Uterus (tissue), 4 donors: Measurements from ENCODE around the gene ADAMTS12. TPM values are rescaled to one million over a fixed set of nuclear protein-coding genes. Genes with fewer than 3 reads are reported as not detected.

Experiments
- DNase-seq, 2 donors: peaks; one replicate each; pipeline ENCODE4 v3.0.0-alpha.2; 2019 to 2020
- H3K27ac ChIP-seq, 2 donors: fragments of 200-600 bp; sonication (generic); 1 replicate in 1 of 2; 2 replicates in 1 of 2; pipeline ENCODE4 v1.5.1; 2016 to 2018
- H3K27me3 ChIP-seq, 2 donors: fragments of 200-600 bp; sonication (generic); one replicate each; pipeline ENCODE4 v1.5.1; 2018 to 2019; ENCODE audit warnings: control low read depth in 1 of 2
- H3K36me3 ChIP-seq, 2 donors: fragments of 200-600 bp; sonication (generic); one replicate each; pipeline ENCODE4 v1.5.1; 2019; ENCODE audit warnings: control low read depth in 1 of 2
- H3K4me1 ChIP-seq, 2 donors: fragments of 200-600 bp; sonication (generic); one replicate each; pipeline ENCODE4 v1.5.1; 2018 to 2019; ENCODE audit warnings: control low read depth in 1 of 2
- H3K4me3 ChIP-seq, 2 donors: fragments of 200-600 bp; sonication (generic); 1 replicate in 1 of 2; 2 replicates in 1 of 2; pipeline ENCODE4 v1.5.1; 2018 to 2019; ENCODE audit warnings: mild to moderate bottlenecking in 1 of 2
- H3K9me3 ChIP-seq, 2 donors: fragments of 200-600 bp; sonication (generic); one replicate each; pipeline ENCODE4 v1.5.1; 2019; ENCODE audit warnings: control low read depth in 1 of 2
- POLR2A ChIP-seq, 2 donors: fragments of 450-650 bp; IDR thresholded peaks; one replicate each; pipeline ENCODE4 v1.6.1; 2016; ENCODE audit warnings: antibody characterized with exemption in 2 of 2, mild to moderate bottlenecking in 1 of 2, moderate library complexity in 1 of 2
- intact Hi-C: fragments of 100-400 bp; cut with DNase I; formaldehyde crosslinking; loops from one replicate; pipeline ENCODE4 v1.15.1; 2023; ENCODE audit warnings: low total_unique reads
- total RNA-seq, 4 donors: library from RNA; depleted of rRNA in 3 of 4; stranded (reverse); fragments of >200 nt in 3 of 4; gene quantifications; one replicate each; pipeline versions ENCODE4 v1.1.0 to v1.2.4, GENCODE V29; 2014 to 2023
- TF ChIP-seq, protein P1 (sequence below), 4 experiments: fragments of 200-600 bp in 2 of 4; fragments of 450-650 bp in 2 of 4; sonication (generic) in 2 of 4; IDR thresholded peaks; one replicate each; pipeline ENCODE4 v1.5.1; 2016 to 2019; ENCODE audit warnings: antibody characterized with exemption in 4 of 4, mild to moderate bottlenecking in 2 of 4, moderate library complexity in 1 of 4
- donor health status: DM: yes; HTN: yes; CAD: no.

ADAMTS12 gene
- total RNA-seq, 4 donors from 2014 or later, result 0.51 to 37.5 (median 15.6) TPM

DNA sequence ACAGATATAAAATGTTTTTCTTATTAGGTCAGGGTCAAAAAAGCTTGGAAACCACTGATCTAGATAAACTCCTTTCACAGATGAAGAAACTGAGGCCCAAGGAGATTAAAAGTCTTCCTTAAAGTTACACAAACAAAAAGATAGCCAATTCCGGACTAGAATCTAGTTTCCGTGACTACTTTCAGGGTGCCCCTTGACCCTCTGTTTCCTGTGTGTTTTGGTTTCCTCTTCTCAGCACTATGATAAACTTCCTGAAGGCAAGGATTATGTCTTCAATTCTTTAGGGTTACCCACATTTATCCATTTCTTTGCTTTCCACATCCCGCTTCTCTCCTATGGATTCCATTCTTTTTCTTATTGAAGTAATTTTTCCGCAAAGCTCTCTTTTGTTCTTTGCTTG is 83.1 kb downstream of the ADAMTS12 start:
- no peak for DNase-seq
- H3K36me3 ChIP-seq, result no peaks in the 10 kb centered on the region
- no peak overlapping the region for H3K4me3 ChIP-seq
- no peak for TF ChIP-seq POLR2A (IDR thresholded peaks at IDR 0.05)
- TF ChIP-seq, protein P1, sequence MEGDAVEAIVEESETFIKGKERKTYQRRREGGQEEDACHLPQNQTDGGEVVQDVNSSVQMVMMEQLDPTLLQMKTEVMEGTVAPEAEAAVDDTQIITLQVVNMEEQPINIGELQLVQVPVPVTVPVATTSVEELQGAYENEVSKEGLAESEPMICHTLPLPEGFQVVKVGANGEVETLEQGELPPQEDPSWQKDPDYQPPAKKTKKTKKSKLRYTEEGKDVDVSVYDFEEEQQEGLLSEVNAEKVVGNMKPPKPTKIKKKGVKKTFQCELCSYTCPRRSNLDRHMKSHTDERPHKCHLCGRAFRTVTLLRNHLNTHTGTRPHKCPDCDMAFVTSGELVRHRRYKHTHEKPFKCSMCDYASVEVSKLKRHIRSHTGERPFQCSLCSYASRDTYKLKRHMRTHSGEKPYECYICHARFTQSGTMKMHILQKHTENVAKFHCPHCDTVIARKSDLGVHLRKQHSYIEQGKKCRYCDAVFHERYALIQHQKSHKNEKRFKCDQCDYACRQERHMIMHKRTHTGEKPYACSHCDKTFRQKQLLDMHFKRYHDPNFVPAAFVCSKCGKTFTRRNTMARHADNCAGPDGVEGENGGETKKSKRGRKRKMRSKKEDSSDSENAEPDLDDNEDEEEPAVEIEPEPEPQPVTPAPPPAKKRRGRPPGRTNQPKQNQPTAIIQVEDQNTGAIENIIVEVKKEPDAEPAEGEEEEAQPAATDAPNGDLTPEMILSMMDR (IDR thresholded peaks at IDR 0.05), result no peak
- H3K27ac ChIP-seq, result no peak overlapping the region
- H3K4me1 ChIP-seq, result no peaks in the 10 kb centered on the region
- H3K27me3 ChIP-seq, result no peaks in the 10 kb centered on the region
- intact Hi-C loops, result no loop called here
- H3K9me3 ChIP-seq, result no peaks in the 10 kb centered on the region

DNA sequence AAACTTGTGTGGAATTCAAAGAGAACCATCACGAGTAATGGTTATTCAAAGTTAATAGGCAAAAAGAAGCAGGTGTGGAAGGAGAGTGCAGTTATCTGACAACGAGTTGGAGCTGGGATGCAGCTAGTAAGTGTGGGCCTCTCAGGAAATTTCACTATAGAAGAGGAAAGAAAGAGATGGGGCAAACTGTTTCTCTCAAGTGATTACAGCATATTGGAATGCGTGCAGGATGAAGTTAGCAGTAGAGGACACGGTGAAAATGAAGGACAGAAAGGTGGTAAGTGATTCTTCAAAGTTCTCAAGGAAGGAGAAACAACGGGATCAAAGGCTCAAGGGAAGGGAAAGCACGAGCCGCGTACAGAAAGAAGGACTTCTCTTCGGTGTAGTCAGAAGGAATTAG is 84.0 kb downstream of the ADAMTS12 start:
- no peak for DNase-seq
- Histone ChIP-seq H3K36me3 (no peaks in the 10 kb centered on the region), H3K9me3 (no peaks in the 10 kb centered on the region), H3K4me1 (no peaks in the 10 kb centered on the region), H3K27me3 (no peaks in the 10 kb centered on the region), H3K4me3 (no peak overlapping the region), H3K27ac (no peak overlapping the region)
- TF ChIP-seq POLR2A (IDR thresholded peaks at IDR 0.05), result no peak
- TF ChIP-seq, protein P1 (IDR thresholded peaks at IDR 0.05), result no peak
- intact Hi-C loops, result no loop called here

- Histone ChIP-seq H3K4me3 (no peak overlapping the region), H3K36me3 (no peaks in the 10 kb centered on the region), H3K27ac (no peak overlapping the region), H3K9me3 (no peaks in the 10 kb centered on the region), H3K4me1 (no peaks in the 10 kb centered on the region), H3K27me3 (no peaks in the 10 kb centered on the region)
- no peak for DNase-seq
- TF ChIP-seq POLR2A (IDR thresholded peaks at IDR 0.05), result no peak
- TF ChIP-seq, protein P1 (IDR thresholded peaks at IDR 0.05), result no peak
- intact Hi-C loops, result no loop called here
Observed at GRCh38 chr5:33806738-33807442, 84.9 kb downstream of the ADAMTS12 start.

- Histone ChIP-seq H3K4me3 (no peak overlapping the region), H3K4me1 (no peaks in the 10 kb centered on the region), H3K9me3 (no peaks in the 10 kb centered on the region), H3K27ac (no peak overlapping the region), H3K27me3 (no peaks in the 10 kb centered on the region), H3K36me3 (no peaks in the 10 kb centered on the region)
- DNase-seq, result no peak
- no peak for TF ChIP-seq POLR2A (IDR thresholded peaks at IDR 0.05)
- TF ChIP-seq, protein P1 (IDR thresholded peaks at IDR 0.05), result no peak
- intact Hi-C loops, result no loop called here
Observed at GRCh38 chr5:33801292-33801691, 90.5 kb downstream of the ADAMTS12 start.

- no peaks in the 10 kb centered on the region for H3K4me1 ChIP-seq
- intact Hi-C loops, result no loop called here
- H3K27ac ChIP-seq, result no peak overlapping the region
- H3K36me3 ChIP-seq, result no peaks in the 10 kb centered on the region
- no peak for DNase-seq
- no peaks in the 10 kb centered on the region for H3K9me3 ChIP-seq
- no peaks in the 10 kb centered on the region for H3K27me3 ChIP-seq
- no peak overlapping the region for H3K4me3 ChIP-seq
- TF ChIP-seq, protein P1 (IDR thresholded peaks at IDR 0.05), result no peak
- TF ChIP-seq POLR2A (IDR thresholded peaks at IDR 0.05), result no peak
Observed at GRCh38 chr5:33800241-33800950, 91.4 kb downstream of the ADAMTS12 start.
